Measurements from ENCODE around the gene CTH. TPM values are rescaled to one million over a fixed set of nuclear protein-coding genes. Genes with fewer than 3 reads are reported as not detected.

CTH gene
- total and polyA plus RNA-seq, 2 of the 13 experiments (the other 11 are each of a cell fraction or from before 2014, with no cell fraction given) = 8.7 to 19.7 TPM

- no peak for DNase-seq (ENCODE audit: low spot score)
- no peaks in the 10 kb centered on the region for H4K20me1 ChIP-seq (ENCODE audit: insufficient read depth, low read length)
- in situ Hi-C loops (cut with HindIII; ENCODE audit: extremely low pct_ligation_motif_present, low pct_unique_long_range_greater_than_20kb) = no loop called here
- no peak overlapping the region for H3K4me3 ChIP-seq (replicated peaks in 1 of 3; ENCODE audit: insufficient read depth in 1 of 3, low read depth in 2 of 3, low read length in 3 of 3)
- H3K79me2 ChIP-seq (ENCODE audit: insufficient read depth, low read length) = no peaks in the 10 kb centered on the region
- 38% methylated on average over 2 of the region's 2 CpGs for WGBS (ENCODE audit: low lambda C conversion rate)
- peaks cover 0 to 7% of the 10 kb centered on the region in 2 experiments; a peak in 2 of 5 replicates for H3K27me3 ChIP-seq (ENCODE audit: control insufficient read depth in 1 of 2, insufficient read depth in 2 of 2, low read length in 2 of 2)
- H3K4me1 ChIP-seq (ENCODE audit: insufficient read depth, low read length) = no peaks in the 10 kb centered on the region
- H3K9me3 ChIP-seq (ENCODE audit: low read length) = no peaks in the 10 kb centered on the region
- CTCF ChIA-PET (ENCODE audit: low intra/inter-chr PET ratio, low total read pairs) = no interaction called here
- POLR2A ChIA-PET = no interaction called here
- no peak for FAIRE-seq
- no peak overlapping the region for H3K9ac ChIP-seq (ENCODE audit: insufficient read depth, low read depth, low read length)
- ATAC-seq = no peak
- no peak overlapping the region for H3K4me2 ChIP-seq (ENCODE audit: low read depth, low read length)
- intact Hi-C loops (cut with micrococcal nuclease; ENCODE audit: unreplicated experiment) = no loop called here
- TF ChIP-seq ZNF720 (CRISPR knock-in tag; IDR thresholded peaks at IDR 0.05) = no peak
- TF ChIP-seq ELF3 (CRISPR knock-in tag; IDR thresholded peaks at IDR 0.05) = no peak
- no peak for TF ChIP-seq EP300 (IDR thresholded peaks at IDR 0.05; ENCODE audit: low read depth in 2 of 2, low read length in 2 of 2)
- TF ChIP-seq EP300 (CRISPR knock-in tag; IDR thresholded peaks at IDR 0.05; ENCODE audit: borderline replicate concordance) = no peak
- TF ChIP-seq ZNF124 (CRISPR knock-in tag; IDR thresholded peaks at IDR 0.05) = no peak
- TF ChIP-seq HNRNPUL1 (IDR thresholded peaks at IDR 0.05; ENCODE audit: low read depth, low read length) = no peak
- no peak for TF ChIP-seq ZNF383 (CRISPR knock-in tag; IDR thresholded peaks at IDR 0.05; ENCODE audit: borderline replicate concordance)
- H2AFZ ChIP-seq (ENCODE audit: low read length) = no peak overlapping the region
- H3K36me3 ChIP-seq (replicated peaks in 1 of 2; ENCODE audit: control insufficient read depth in 1 of 2, insufficient read depth in 2 of 2, low read length in 2 of 2) = no peaks in the 10 kb centered on the region
- no peak overlapping the region for H3K27ac ChIP-seq (ENCODE audit: extremely low read length, insufficient read depth, low read length)
- BruUV-seq (replicated peaks) = no TSS peak
These were observed 7.3 kb upstream of the CTH start for GRCh38 chr1:70403759-70404158.

DNA sequence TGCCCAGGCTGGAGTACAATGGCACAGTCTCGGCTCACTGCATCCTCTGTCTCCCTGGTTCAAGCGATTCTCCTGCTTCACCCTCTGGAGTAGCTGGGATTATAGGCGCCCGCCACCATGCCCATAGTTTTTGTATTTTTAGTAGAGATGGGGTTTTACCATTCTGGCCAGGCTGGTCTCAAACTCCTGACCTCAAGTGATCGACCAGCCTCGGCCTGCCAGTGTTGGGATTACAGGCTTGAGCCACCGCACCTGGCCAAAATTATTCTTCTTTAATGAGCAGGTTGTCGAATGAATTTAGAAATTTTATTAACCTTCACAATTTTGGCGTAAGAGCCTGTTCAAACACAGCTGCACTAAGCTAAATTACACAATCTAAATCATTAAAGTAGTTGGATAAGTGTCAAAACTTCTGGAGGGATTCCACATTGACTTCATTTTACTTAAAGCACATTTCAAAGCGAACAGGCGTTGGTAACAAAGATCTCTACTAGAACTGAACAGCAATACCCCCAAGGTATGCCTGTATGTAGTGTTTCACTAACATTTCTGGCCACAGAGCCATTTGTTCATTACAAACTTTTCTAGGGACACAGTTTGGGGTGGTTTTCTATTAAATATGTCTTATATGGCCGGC lies 5.2 kb upstream of the CTH start:
- ChIA-PET CTCF (ENCODE audit: low intra/inter-chr PET ratio, low total read pairs) (no interaction called here), POLR2A (interaction anchor here (0.9 kb wide), 1 partner anchor 52 kb away, joined by 3 read pairs; the partner anchor contains the start of gene ANKRD13C)
- in situ Hi-C loops (cut with HindIII; ENCODE audit: extremely low pct_ligation_motif_present, low pct_unique_long_range_greater_than_20kb) = no loop called here
- Histone ChIP-seq H3K27me3 (ENCODE audit: control insufficient read depth in 1 of 2, insufficient read depth in 2 of 2, low read length in 2 of 2) (peaks cover 0 to 4% of the 10 kb centered on the region in 2 experiments; a peak in 1 of 5 replicates), H3K9me3 (ENCODE audit: low read length) (no peaks in the 10 kb centered on the region), H3K4me3 (replicated peaks in 1 of 3; ENCODE audit: insufficient read depth in 1 of 3, low read depth in 2 of 3, low read length in 3 of 3) (no peak overlapping the region), H3K79me2 (ENCODE audit: insufficient read depth, low read length) (no peaks in the 10 kb centered on the region), H3K4me2 (ENCODE audit: low read depth, low read length) (no peak overlapping the region), H3K9ac (ENCODE audit: insufficient read depth, low read depth, low read length) (no peak overlapping the region), H4K20me1 (ENCODE audit: insufficient read depth, low read length) (no peaks in the 10 kb centered on the region), H3K27ac (ENCODE audit: extremely low read length, insufficient read depth, low read length) (no peak overlapping the region), H2AFZ (ENCODE audit: low read length) (no peak overlapping the region), H3K36me3 (replicated peaks in 1 of 2; ENCODE audit: control insufficient read depth in 1 of 2, insufficient read depth in 2 of 2, low read length in 2 of 2) (no peaks in the 10 kb centered on the region), H3K4me1 (ENCODE audit: insufficient read depth, low read length) (no peaks in the 10 kb centered on the region; the same call in 1 of the 2 replicates)
- WGBS (ENCODE audit: low lambda C conversion rate) = 19% methylated on average over 12 of the region's 12 CpGs
- no TSS peak for BruUV-seq (replicated peaks)
- DNase-seq (ENCODE audit: low spot score) = no peak
- intact Hi-C loops (cut with micrococcal nuclease; ENCODE audit: unreplicated experiment) = no loop called here
- no peak for FAIRE-seq
- no peak for ATAC-seq
- no peak for TF ChIP-seq SOX5 (CRISPR knock-in tag; IDR thresholded peaks at IDR 0.05; ENCODE audit: borderline replicate concordance)
- TF ChIP-seq YEATS4 (CRISPR knock-in tag; IDR thresholded peaks at IDR 0.05; ENCODE audit: borderline replicate concordance) = no peak
- TF ChIP-seq ISL2 (CRISPR knock-in tag; IDR thresholded peaks at IDR 0.05) = no peak
- TF ChIP-seq PRDM4 (CRISPR knock-in tag; IDR thresholded peaks at IDR 0.05; ENCODE audit: borderline replicate concordance) = no peak
- TF ChIP-seq ZNF652 (CRISPR knock-in tag; IDR thresholded peaks at IDR 0.05; ENCODE audit: borderline replicate concordance, low read depth) = no peak
- no peak for TF ChIP-seq SIX4 (CRISPR knock-in tag; IDR thresholded peaks at IDR 0.05)
- no peak for TF ChIP-seq STAT6 (CRISPR knock-in tag; IDR thresholded peaks at IDR 0.05; ENCODE audit: borderline replicate concordance)
- TF ChIP-seq AHR (CRISPR knock-in tag; IDR thresholded peaks at IDR 0.05) = no peak

All from HepG2 (cell line).